Skeletal muscle tissue (tissue), 4 donors: ENCODE measurements around the gene ULBP3. TPM values are rescaled to one million over a fixed set of nuclear protein-coding genes. Genes with fewer than 3 reads are reported as not detected.
"Not testable (repeated sequence)": the region's sequence is repeated elsewhere in the genome, so short reads cannot be mapped to it uniquely, and the experiment has no call there.

Source experiments
- H3K27ac ChIP-seq: one replicate; pipeline ENCODE4 v1.7.0; 2013; ENCODE audit warnings: mild to moderate bottlenecking, low read depth, low read length, inconsistent platforms
- H3K27me3 ChIP-seq, 3 donors: one replicate each; pipeline ENCODE4 v1.7.0; 2013; ENCODE audit warnings: low read length in 3 of 3; ENCODE audit not compliant: control insufficient read depth in 3 of 3, insufficient read depth in 3 of 3
- H3K36me3 ChIP-seq, 3 donors: one replicate each; pipeline ENCODE4 v1.7.0; 2013; ENCODE audit warnings: low read length in 3 of 3; ENCODE audit not compliant: control insufficient read depth in 3 of 3, insufficient read depth in 3 of 3
- H3K4me1 ChIP-seq, 3 donors: one replicate each; pipeline ENCODE4 v1.7.0; 2013; ENCODE audit warnings: low read length in 3 of 3, mild to moderate bottlenecking in 3 of 3; ENCODE audit not compliant: control insufficient read depth in 3 of 3, insufficient read depth in 3 of 3
- H3K4me3 ChIP-seq, 3 donors: one replicate each; pipeline ENCODE4 v1.7.0; 2013; ENCODE audit warnings: low read length in 3 of 3
- H3K9ac ChIP-seq, 3 donors: one replicate each; pipeline ENCODE4 v1.7.0; 2013; ENCODE audit warnings: low read length in 3 of 3, mild to moderate bottlenecking in 3 of 3, moderate library complexity in 2 of 3, low read depth in 1 of 3
- H3K9me3 ChIP-seq, 3 donors: one replicate each; pipeline ENCODE4 v1.7.0; 2013; ENCODE audit warnings: low read length in 3 of 3; ENCODE audit not compliant: control insufficient read depth in 3 of 3
- total RNA-seq: library from RNA; depleted of rRNA; stranded (reverse); fragments of >200 nt; gene quantifications from one replicate; pipeline ENCODE4 v1.2.3, GENCODE V29; 2014
- donor health status: Osteomylitis.

The ULBP3 gene
- total RNA-seq, 1 donor from 2014 or later = 1.0 TPM

GRCh38 chr6:150012846-150013784 lies 55.8 kb downstream of the ULBP3 start:
- not testable (repeated sequence) for H3K27ac ChIP-seq

More at GRCh38 chr6:150012846-150013784, 55.8 kb downstream of the ULBP3 start:
- not testable (repeated sequence) for H3K9ac ChIP-seq, H3K4me1 ChIP-seq, H3K36me3 ChIP-seq, H3K9me3 ChIP-seq, H3K4me3 ChIP-seq
- H3K27me3 ChIP-seq = peaks cover 41 to 65% (median 48%) of the 10 kb centered on the region in 3 donors

Other genes starting within 250 kb of the ULBP3 start
- gene LRP11, start 204.8 kb downstream of the ULBP3 start, total RNA-seq = 15.7 TPM
- 1.0 TPM for gene RAET1E, start 171.0 kb downstream of the ULBP3 start, total RNA-seq
- not detected for gene RAET1G, start 146.0 kb downstream of the ULBP3 start, total RNA-seq
- gene ULBP2, start 127.1 kb downstream of the ULBP3 start, total RNA-seq = not detected
- gene ULBP1, start 105.2 kb downstream of the ULBP3 start, total RNA-seq = not detected
- gene RAET1L, start 43.6 kb downstream of the ULBP3 start, total RNA-seq = not detected
- gene PPP1R14C, start 73.9 kb upstream of the ULBP3 start, total RNA-seq = 14.1 TPM